Measurements from ENCODE around the gene BCR.

Gene BCR

DNA sequence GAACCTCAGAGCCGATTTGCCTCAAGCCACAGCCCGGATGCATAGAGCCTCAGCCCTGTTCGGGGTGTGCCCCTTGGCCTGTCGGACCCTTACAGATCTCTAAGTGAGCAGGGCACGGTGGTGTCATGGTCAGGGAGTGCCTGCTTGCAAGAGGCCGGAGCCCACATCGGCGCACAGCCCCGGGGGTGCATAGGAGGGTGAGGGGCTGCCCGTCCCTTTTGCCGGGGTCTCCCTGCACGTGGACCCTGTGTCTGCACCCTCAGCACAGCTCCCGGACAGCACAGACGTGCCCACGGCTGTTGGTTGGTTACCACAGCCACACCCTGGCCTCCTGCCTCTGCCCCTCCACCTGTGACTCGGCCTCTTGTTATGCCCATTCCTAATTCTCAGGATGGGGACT is 28.5 kb upstream of the BCR start:
- no peak for DNase-seq

DNA sequence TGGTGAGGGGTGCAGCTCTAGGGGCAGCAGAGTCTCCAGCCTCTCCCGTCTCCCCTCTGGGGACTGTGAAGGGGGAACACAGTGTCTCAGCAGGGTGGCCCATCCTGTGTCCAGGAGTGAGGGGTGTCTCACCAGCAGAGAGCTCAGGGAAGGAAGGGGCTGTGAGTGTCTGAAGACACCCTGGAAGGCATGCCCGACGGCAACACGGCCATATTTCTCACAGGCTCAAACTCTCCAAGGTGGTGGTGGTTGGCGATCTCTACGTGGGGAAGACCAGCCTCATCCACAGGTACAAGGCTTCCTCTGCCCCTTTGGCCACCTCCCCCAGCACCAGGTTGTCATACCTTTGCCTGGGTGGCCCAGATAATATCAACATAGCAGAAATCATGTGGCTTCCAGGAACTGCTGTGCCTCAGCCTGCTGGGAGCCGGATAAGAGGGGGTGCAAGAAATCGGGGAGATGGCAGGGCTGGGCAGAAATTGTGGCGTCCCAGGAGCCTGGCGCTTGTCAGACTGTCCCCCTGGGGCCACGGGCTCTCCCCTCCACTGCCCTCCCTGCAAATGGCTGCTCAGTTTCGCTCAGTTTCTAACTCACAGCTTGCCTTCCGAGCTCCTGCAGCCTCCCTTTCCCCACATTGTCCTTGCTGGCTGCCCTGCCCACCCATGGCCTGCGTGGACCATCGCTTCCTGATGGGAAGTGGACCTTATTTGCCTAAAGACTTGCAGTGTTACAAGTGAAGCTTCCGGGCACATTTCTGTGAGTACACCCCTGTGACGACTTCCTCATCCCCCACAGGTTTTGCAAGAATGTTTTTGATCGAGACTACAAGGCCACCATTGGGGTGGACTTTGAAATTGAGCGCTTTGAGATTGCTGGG is 27.8 kb upstream of the BCR start:
- DNase-seq, result no peak

GRCh38 chr22:23153994-23154393 is 26.3 kb upstream of the BCR start:
- DNase-seq, result no peak

DNA sequence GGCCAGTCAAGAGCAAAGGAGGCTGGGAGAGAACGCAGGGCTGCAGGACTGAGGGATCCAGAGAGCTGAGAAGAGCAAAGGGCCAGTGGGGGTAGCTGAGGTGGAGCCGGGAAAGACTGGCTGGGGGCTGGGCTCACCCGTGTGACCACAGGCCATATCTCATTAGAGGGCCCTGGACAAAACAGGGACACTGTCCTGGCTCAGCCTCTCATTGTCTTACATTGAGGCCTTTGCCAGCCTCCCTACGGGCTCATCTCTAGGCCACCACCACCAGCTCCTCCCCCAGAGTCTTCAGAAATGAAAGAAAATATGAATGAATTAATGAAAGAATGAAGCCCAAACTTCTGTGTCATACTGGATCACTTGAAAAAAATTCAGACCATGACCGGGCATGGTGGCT is 25.8 kb upstream of the BCR start:
- no peak for DNase-seq

- no peak for DNase-seq
Measured at GRCh38 chr22:23155143-23155542, 25.2 kb upstream of the BCR start.

GRCh38 chr22:23155831-23156230 is 24.5 kb upstream of the BCR start:
- DNase-seq, result no peak

DNA sequence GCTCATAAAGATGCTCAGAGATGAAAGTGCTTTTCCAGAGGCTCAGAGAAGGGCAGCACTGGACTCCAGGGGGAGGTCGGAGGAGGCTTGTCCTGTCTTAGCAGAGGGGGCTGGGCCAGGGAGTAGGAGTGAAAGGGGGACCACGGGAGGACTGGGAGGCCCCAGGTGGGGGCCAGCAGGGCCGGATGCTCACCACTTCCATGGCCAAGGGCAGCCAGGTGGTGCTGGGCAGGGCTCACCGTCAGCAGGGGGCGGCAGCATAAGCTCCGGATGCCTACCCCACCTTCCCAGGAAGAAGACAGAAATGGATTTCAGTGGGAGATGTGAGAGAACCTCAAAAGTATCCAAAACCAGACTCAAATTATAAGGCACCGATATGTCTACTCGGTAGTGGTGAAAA is 24.0 kb upstream of the BCR start:
- DNase-seq, result no peak

DNA sequence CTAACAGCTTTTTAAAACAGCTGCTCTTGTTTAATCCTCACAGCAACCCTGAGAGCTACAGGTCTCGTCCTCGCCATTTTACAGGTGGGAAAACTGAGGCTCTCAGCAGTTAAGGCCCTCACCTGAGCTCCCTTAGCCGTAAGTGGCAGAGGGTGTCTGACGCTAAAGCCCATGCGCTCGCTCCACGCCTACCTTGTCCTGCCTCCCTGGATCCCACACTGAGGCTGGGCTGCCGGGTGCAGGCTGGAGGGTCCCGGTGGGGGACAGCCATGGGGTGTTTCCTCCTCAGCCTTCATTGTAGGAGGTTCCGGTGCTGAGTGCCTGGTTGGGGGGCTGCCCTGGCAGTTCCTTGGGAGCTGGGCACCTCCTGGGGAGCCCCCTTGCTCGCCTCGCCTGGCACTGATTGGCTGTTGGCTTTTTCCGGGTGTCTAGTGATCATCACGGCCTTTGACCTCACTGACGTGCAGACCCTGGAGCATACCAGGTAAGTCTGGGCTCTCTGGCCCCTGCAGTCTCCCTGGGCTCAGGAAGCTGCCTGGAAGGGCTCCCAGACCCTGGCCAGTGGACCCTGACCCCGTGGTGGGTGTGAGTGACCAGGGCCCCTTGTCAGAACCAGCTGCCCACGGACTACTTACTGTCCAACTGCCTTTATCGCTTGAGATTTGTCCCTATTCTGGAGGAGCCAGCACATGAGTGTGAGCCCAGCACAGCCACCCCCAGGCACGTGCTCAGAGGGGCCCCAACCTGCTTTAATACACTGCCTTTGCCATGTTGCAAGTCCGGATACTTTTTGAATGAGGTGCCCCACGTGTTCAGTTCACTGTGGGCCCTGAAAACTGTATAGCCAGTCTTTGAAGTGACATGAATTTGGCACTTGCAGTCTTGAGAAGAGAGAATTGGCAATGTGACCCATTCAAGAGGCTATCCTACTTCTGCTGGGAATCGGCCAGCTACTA is 22.5 kb upstream of the BCR start:
- no peak for DNase-seq

GRCh38 chr22:23158516-23159290 is 21.6 kb upstream of the BCR start:
- DNase-seq, result no peak

DNA sequence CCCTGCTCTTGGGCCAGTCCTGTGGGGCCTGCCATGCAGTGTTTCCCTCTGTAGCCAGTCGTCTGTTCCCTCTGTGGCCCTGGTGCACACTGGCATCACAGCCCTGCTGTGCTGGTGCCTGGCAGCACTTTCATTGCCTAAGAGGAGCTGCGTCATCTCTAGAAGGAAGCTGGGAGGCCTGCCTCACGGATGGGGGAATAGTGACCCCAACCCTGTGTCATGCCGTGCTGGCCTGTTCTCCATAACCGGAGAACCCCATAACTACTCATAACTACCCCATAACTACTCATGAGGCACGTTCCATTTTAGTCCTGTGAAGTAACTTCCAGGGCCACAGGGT is 21.0 kb upstream of the BCR start:
- no peak for DNase-seq

GRCh38 chr22:23161029-23161428 is 19.3 kb upstream of the BCR start:
- no peak for DNase-seq

GRCh38 chr22:23161574-23161973 is 18.7 kb upstream of the BCR start:
- DNase-seq, result no peak

DNA sequence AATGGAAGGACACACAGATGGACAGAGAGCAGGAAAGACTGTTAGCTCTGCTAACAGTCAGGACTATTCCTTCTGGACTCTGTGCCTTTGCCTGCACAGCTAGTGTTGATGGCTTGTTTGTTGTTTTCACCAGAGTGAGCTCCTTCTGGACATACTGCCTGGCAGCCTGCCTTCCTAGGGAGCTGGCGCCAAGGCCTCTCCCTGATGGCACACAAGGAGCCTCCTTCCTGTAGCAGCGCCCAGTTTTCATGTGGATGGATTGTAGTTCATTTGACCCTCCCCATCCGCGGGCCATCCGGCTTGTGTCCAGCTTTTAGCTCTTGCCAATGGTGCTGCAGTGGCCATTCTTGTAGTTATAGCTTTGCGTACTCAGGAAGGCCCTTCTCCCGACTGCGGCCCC is 16.6 kb upstream of the BCR start:
- no peak for DNase-seq

DNA sequence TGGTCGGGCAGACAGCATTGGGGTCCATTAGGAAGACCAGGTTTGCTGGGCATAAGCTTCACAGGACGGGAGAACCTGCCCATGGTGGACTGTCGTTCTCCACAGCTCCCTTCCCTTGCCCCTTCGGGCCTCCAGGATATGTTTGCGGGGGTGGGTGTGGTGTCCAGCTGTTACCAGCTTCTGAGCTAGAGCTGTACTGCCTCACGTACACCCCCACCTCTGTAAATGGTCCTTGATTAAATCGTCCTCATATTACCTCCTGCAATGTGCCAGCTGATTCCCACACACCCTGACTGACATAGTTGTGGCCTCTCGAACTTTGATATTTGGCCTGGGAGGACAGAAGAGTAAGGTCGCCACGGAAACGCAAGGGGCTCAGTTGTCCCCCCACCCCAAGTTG is 16.2 kb upstream of the BCR start:
- no peak for DNase-seq

DNA sequence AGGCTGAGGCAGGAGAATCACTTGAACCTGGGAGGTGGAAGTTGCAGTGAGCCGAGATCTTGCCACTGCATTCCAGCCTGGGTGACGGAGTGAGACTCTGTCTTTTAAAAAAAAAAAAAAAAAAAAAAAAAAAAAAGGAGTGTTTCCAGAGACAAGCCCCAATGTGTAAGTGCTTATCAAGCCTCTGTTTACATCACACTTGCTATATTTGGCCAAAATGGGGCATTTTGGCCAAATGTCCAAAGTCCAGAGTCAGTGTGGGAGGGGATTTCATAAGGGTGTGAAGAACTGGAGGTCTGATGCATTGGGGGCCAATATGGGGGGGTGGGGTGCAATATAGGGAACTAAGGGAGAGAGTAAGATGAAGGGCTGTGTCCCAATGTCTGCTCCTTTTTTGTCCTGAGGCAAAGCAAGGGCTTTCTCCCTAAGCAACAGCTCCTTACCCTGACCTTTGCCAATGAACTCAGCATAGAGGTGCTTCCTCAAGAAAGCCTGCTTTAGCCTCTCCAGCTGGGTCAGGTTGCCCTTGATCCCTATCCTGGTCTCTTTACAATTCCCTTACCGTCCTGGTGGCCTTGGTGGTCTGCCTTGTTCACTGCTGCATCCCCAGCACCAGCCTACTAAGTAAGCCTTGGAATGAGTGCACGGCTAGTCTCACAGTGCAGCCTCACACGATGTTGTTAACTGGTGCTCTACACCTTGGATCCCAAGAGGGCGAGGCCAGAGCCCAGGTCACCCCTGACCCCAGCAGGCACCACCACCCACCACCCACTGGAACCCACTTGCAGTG is 14.1 kb upstream of the BCR start:
- no peak for DNase-seq

- no peak for DNase-seq
Measured at GRCh38 chr22:23166841-23167616, 13.3 kb upstream of the BCR start.

DNA sequence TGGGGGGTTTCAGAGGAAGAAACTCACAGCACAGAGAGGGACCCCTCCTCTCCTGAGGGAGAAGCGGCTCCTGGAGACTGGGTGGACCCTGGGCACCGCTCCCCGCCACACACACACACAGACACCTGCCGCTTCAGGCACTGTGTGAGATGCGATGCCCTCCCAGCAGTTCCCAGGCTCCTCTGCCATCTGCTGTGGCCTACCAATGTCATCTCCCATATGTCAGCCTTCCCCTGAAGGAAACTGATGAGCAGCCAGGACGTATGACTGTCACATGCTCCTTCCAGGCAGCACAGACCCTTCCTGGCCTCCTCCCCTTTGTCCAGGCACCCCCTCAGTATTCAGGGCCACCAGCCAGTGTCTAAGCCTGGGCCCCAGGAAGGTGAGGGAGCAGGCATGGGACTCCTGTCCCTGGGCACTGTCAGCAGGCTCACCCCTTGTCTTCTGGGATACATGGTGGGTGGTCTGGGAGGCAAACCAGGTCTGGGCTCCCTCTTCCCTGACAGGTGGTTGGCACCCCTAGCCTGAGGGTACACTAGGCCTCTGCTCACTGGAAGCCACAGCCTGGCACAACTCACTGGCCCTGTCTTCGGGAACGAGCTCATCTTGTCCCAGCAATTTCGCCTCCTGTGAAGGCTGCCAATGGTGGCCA is 11.8 kb upstream of the BCR start:
- no peak for DNase-seq

GRCh38 chr22:23169043-23169406 is 11.3 kb upstream of the BCR start:
- DNase-seq, result no peak

GRCh38 chr22:23175817-23176644 is 4.3 kb upstream of the BCR start:
- no peak for DNase-seq

DNA sequence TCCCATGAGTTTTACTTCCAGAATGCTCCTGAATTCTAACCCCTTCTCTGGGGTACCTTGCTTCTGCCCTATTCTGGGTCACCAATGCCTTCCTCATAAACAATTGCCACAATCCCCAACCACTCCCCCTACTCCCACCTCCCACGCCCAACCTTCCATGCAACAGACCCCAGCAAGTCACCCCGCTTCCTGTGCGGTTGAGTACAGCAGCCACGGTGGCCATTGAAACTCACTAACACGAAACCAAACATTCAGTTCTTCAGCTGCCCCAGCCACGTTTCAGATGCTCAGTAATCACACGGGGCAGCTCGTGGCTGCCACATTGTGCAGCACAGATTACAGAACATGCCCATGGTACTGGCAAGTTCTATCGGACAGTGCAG is 3.7 kb upstream of the BCR start:
- no peak for DNase-seq

Measured in activated CD4-positive, alpha-beta T cell treated with anti-CD3 and anti-CD28 coated beads, Interleukin-2, amount 50 U/mL, for 48 hours (primary cell).